Amniotic stem cell (primary cell): Measurements from ENCODE around the gene NSA2.
A peak's percentile ranks its signal among the peaks of the same experiment; 100 is the strongest.
"Not testable (repeated sequence)": the region's sequence is repeated elsewhere in the genome, so short reads cannot be mapped to it uniquely, and the experiment has no call there.

Experiments
- DNase-seq: peaks from one replicate; lab custom pipeline; 2025; lab: John Stamatoyannopoulos, UW

NSA2 gene

GRCh38 chr5:74766849-74767578 lies at the start of gene NSA2, which contains the start of gene GFM2:
NSA2 (plus strand) TSS chr5:74767249; CDS start chr5:74767361, 112 bp downstream.
GFM2 (minus strand) TSS chr5:74767117; CDS start chr5:74763742, 3,375 bp downstream.
- peak; percentile 83 for DNase-seq

GRCh38 chr5:74717596-74717995 lies 49.5 kb upstream of the NSA2 start:
- no peak for DNase-seq

GRCh38 chr5:74722271-74722670 lies 44.8 kb upstream of the NSA2 start:
- no peak for DNase-seq

- DNase-seq: no peak
Measured at GRCh38 chr5:74725331-74725730, 41.7 kb upstream of the NSA2 start.

- DNase-seq: no peak
Measured at GRCh38 chr5:74736759-74737158, 30.3 kb upstream of the NSA2 start.

- DNase-seq: no peak
Measured at GRCh38 chr5:74738406-74738805, 28.6 kb upstream of the NSA2 start.

GRCh38 chr5:74748742-74749141 lies 18.3 kb upstream of the NSA2 start:
- not testable (repeated sequence) for DNase-seq

- DNase-seq: no peak
Measured at GRCh38 chr5:74761241-74761640, 5.8 kb upstream of the NSA2 start.

- DNase-seq: peak; percentile 46
Measured at GRCh38 chr5:74762599-74762998, 4.5 kb upstream of the NSA2 start.

- DNase-seq: no peak
Measured at GRCh38 chr5:74763504-74763903, 3.5 kb upstream of the NSA2 start.

GRCh38 chr5:74765201-74765600 lies 1.8 kb upstream of the NSA2 start:
- no peak for DNase-seq

GRCh38 chr5:74765929-74766328 lies 1.1 kb upstream of the NSA2 start:
- no peak for DNase-seq

- DNase-seq: peak; percentile 22
Measured at GRCh38 chr5:74766418-74766848, 616 bp upstream of the NSA2 start.

GRCh38 chr5:74767579-74767913 lies 497 bp downstream of the NSA2 start:
- peak; percentile 13 for DNase-seq

- DNase-seq: no peak
Measured at GRCh38 chr5:74772359-74772758, 5.3 kb downstream of the NSA2 start.

GRCh38 chr5:74778609-74779008 lies 11.6 kb downstream of the NSA2 start:
- DNase-seq: no peak

GRCh38 chr5:74786851-74787250 lies 19.8 kb downstream of the NSA2 start:
- DNase-seq: no peak

- no peak for DNase-seq
Measured at GRCh38 chr5:74787424-74787823, 20.4 kb downstream of the NSA2 start.

- DNase-seq: not testable (repeated sequence)
Measured at GRCh38 chr5:74791669-74792068, 24.6 kb downstream of the NSA2 start.

GRCh38 chr5:74798977-74799911 lies 32.2 kb downstream of the NSA2 start:
- no peak for DNase-seq

- DNase-seq: no peak
Measured at GRCh38 chr5:74801197-74801596, 34.1 kb downstream of the NSA2 start.

GRCh38 chr5:74801941-74802340 lies 34.9 kb downstream of the NSA2 start:
- DNase-seq: no peak

- no peak for DNase-seq
Measured at GRCh38 chr5:74810915-74811314, 43.9 kb downstream of the NSA2 start.
